ENCODE data around the gene PITX1.

Gene PITX1

GRCh38 chr5:135041726-135042125, 7.7 kb upstream of the PITX1 start:
- no peak for DNase-seq (ENCODE audit: low read depth)

- DNase-seq (ENCODE audit: low read depth), result no peak
These were observed 7.1 kb upstream of the PITX1 start for GRCh38 chr5:135041145-135041587.

- DNase-seq (ENCODE audit: low read depth), result no peak
These were observed 6.5 kb upstream of the PITX1 start for GRCh38 chr5:135040333-135041144.

- DNase-seq (ENCODE audit: low read depth), result no peak
These were observed 6.0 kb upstream of the PITX1 start for GRCh38 chr5:135040034-135040332.

- no peak for DNase-seq (ENCODE audit: low read depth)
These were observed 5.4 kb upstream of the PITX1 start for GRCh38 chr5:135039271-135040033.

- no peak for DNase-seq (ENCODE audit: low read depth)
These were observed 4.8 kb upstream of the PITX1 start for GRCh38 chr5:135038813-135039270.

GRCh38 chr5:135038205-135038812, 4.3 kb upstream of the PITX1 start:
- no peak for DNase-seq (ENCODE audit: low read depth)

- DNase-seq (ENCODE audit: low read depth), result no peak
These were observed 3.6 kb upstream of the PITX1 start for GRCh38 chr5:135037519-135038204.

GRCh38 chr5:135036405-135036804, 2.4 kb upstream of the PITX1 start:
- no peak for DNase-seq (ENCODE audit: low read depth)

GRCh38 chr5:135035678-135036030, 1.6 kb upstream of the PITX1 start:
- no peak for DNase-seq (ENCODE audit: low read depth)

- no peak for DNase-seq (ENCODE audit: low read depth)
These were observed 1.1 kb upstream of the PITX1 start for GRCh38 chr5:135034963-135035677.

- DNase-seq (ENCODE audit: low read depth), result no peak
These were observed 371 bp upstream of the PITX1 start for GRCh38 chr5:135034236-135034962.

- DNase-seq (ENCODE audit: low read depth), result no peak
These were observed 798 bp downstream of the PITX1 start for GRCh38 chr5:135032999-135033861.

- DNase-seq (ENCODE audit: low read depth), result no peak
These were observed 1.4 kb downstream of the PITX1 start for GRCh38 chr5:135032695-135032998.

- DNase-seq (ENCODE audit: low read depth), result no peak
These were observed 2.0 kb downstream of the PITX1 start for GRCh38 chr5:135031813-135032694.

GRCh38 chr5:135030956-135031812, 2.8 kb downstream of the PITX1 start:
- DNase-seq (ENCODE audit: low read depth), result no peak

GRCh38 chr5:135030123-135030955, 3.7 kb downstream of the PITX1 start:
- DNase-seq (ENCODE audit: low read depth), result no peak
